ENCODE data around the gene ORMDL2.

GRCh38 chr12:55771736-55772135, 46.1 kb upstream of the ORMDL2 start:
- TF ChIP-seq POLR2A (IDR thresholded peaks at IDR 0.05; ENCODE audit: low read depth, low read length): no peak
- no peak for TF ChIP-seq GABPA (IDR thresholded peaks at IDR 0.05; ENCODE audit: low read depth)
- no peak for TF ChIP-seq NR2C2 (IDR thresholded peaks at IDR 0.05; ENCODE audit: borderline replicate concordance, control insufficient read depth, insufficient read length, low read depth)
- TF ChIP-seq CTCF (IDR thresholded peaks at IDR 0.05 in 2 of 3, conservative IDR thresholded peaks at IDR 0.05 in 1 of 3; ENCODE audit: control insufficient read depth in 2 of 3, extremely low read depth in 1 of 3, insufficient read depth in 1 of 3, low read depth in 3 of 3, low read length in 3 of 3): no peak

Data from GM12878 (cell line).